ENCODE results near the gene WIF1.

DNA sequence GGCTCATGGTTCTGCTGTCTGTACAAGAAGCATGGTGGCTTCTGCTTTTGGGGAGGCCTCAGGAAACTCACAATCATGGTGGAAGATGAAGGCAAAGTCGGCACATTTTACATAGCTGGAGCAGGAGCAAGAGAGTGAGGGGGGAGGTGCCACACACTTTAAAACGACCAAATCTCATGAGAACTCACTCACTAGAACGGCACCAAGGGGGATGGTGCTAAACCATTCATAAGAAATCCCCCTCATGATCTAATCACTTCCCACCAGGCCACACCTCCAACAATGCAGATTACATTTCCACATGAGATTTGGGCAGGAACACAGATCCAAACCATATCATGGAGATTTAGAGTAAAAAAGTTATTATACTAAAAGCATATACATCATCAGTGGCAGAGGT, 34.7 kb upstream of the WIF1 start:
- TF ChIP-seq, protein P1, sequence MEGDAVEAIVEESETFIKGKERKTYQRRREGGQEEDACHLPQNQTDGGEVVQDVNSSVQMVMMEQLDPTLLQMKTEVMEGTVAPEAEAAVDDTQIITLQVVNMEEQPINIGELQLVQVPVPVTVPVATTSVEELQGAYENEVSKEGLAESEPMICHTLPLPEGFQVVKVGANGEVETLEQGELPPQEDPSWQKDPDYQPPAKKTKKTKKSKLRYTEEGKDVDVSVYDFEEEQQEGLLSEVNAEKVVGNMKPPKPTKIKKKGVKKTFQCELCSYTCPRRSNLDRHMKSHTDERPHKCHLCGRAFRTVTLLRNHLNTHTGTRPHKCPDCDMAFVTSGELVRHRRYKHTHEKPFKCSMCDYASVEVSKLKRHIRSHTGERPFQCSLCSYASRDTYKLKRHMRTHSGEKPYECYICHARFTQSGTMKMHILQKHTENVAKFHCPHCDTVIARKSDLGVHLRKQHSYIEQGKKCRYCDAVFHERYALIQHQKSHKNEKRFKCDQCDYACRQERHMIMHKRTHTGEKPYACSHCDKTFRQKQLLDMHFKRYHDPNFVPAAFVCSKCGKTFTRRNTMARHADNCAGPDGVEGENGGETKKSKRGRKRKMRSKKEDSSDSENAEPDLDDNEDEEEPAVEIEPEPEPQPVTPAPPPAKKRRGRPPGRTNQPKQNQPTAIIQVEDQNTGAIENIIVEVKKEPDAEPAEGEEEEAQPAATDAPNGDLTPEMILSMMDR (IDR thresholded peaks at IDR 0.05) = no peak
- no peak for TF ChIP-seq EP300 (IDR thresholded peaks at IDR 0.05)
- no peak for TF ChIP-seq POLR2A (IDR thresholded peaks at IDR 0.05)

Measured in gastroesophageal sphincter (tissue), 3 donors.